ENCODE data around the gene ZNF324B. TPM values are rescaled to one million over a fixed set of nuclear protein-coding genes. Genes with fewer than 3 reads are reported as not detected.

ZNF324B gene
- total and polyA plus RNA-seq, 10 of the 15 experiments (the other 5 are each of a cell fraction or from before 2014, with no cell fraction given) = 0.11 to 12.8 (median 4.0) TPM

DNA sequence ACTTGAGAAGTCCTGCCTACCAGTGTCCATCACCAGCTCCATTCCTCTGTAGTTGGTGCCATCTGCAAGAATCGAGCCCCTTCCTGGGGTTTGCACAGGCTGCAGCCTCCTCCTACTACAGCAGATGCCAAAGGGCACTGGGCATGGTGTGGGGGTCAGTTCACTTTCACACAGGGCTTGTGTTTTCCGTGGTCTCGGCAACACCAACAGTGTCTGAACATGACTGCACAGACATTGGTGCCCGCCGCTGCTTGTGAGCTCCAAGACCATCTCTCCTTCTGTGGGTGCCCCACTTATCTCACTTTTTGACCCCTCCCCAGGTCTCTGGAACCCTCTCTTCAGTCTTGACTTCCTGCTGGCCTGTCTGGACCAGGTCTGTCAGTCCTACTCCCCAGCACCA lies 40.0 kb downstream of the ZNF324B start:
- intact Hi-C loops (cut with micrococcal nuclease; ENCODE audit: unreplicated experiment) (no loop called here), in situ Hi-C loops (cut with MboI) (no loop called here)
- ChIA-PET RAD21 (ENCODE audit: unreplicated experiment) (no interaction called here), POLR2A (no interaction called here), SMC1A (ENCODE audit: uncharacterized antibody, unreplicated experiment) (interaction anchor here (1.6 kb wide), 1 partner anchor 23 kb away, joined by 4 read pairs; no protein-coding TSS in a partner anchor), CTCF (no interaction called here)
- no peak overlapping the region for H2AFZ ChIP-seq (ENCODE audit: control insufficient read depth, low read depth, low read length)
- WGBS (ENCODE audit: insufficient coverage, insufficient replicate concordance, low lambda C conversion rate, missing lambda C conversion rate) = 98% methylated on average over 5 of the region's 5 CpGs
- peaks cover 25% of the 10 kb centered on the region for H3K4me1 ChIP-seq (ENCODE audit: control insufficient read depth, insufficient read depth, low read length)
- no peaks in the 10 kb centered on the region for H4K20me1 ChIP-seq (ENCODE audit: control insufficient read depth, insufficient read depth)
- FAIRE-seq (no peak), ATAC-seq (no peak), DNase-seq (ENCODE audit: low read depth, low spot score) (no peak)
- no peak overlapping the region for H3K4me2 ChIP-seq (ENCODE audit: control insufficient read depth, insufficient read depth)
- H3K36me3 ChIP-seq (ENCODE audit: control insufficient read depth in 2 of 2, insufficient read depth in 2 of 2, low read length in 1 of 2) = no peaks in the 10 kb centered on the region; a peak in 1 of 4 replicates
- no peaks in the 10 kb centered on the region for H3K27me3 ChIP-seq (replicated peaks in 1 of 2; ENCODE audit: control insufficient read depth in 2 of 2, insufficient read depth in 2 of 2, low read length in 1 of 2)
- no peak overlapping the region for H3K4me3 ChIP-seq
- no TSS peak for BruUV-seq (replicated peaks)
- no peaks in the 10 kb centered on the region; the same call in 1 of the 2 replicates for H3K79me2 ChIP-seq (ENCODE audit: control insufficient read depth, insufficient read depth, low read length)
- H3K27ac ChIP-seq (ENCODE audit: control insufficient read depth, insufficient read depth) = no peak overlapping the region
- H3K9ac ChIP-seq (ENCODE audit: control insufficient read depth, insufficient read depth, low read length) = no peak overlapping the region
- no peaks in the 10 kb centered on the region; the same call in 2 of the 3 replicates for H3K9me3 ChIP-seq (replicated peaks; ENCODE audit: control insufficient read depth, insufficient read depth, low read length)
- TF ChIP-seq SPI1 (IDR thresholded peaks at IDR 0.05; ENCODE audit: borderline replicate concordance, insufficient read depth, low read depth, low read length) (no peak), CEBPB (IDR thresholded peaks at IDR 0.05; ENCODE audit: borderline replicate concordance in 1 of 2, low read depth in 2 of 2, low read length in 2 of 2) (no peak), SREBF2 (IDR thresholded peaks at IDR 0.05; ENCODE audit: low read length) (no peak), E4F1 (IDR thresholded peaks at IDR 0.05; ENCODE audit: borderline replicate concordance, partially characterized antibody) (no peak), MYB (IDR thresholded peaks at IDR 0.05; ENCODE audit: borderline replicate concordance, low read depth, low read length) (no peak), STAT3 (IDR thresholded peaks at IDR 0.05; ENCODE audit: low read depth, low read length) (no peak), RBBP5 (conservative IDR thresholded peaks at IDR 0.05) (no peak), ZNF384 (IDR thresholded peaks at IDR 0.05; ENCODE audit: borderline replicate concordance, low read depth, low read length) (no peak), RAD21 (IDR thresholded peaks at IDR 0.05; ENCODE audit: insufficient read depth, low read depth, low read length) (no peak), ATF3 (IDR thresholded peaks at IDR 0.05; ENCODE audit: borderline replicate concordance, extremely low read depth, low read depth, low read length) (no peak)
- TF ChIP-seq, protein P1, sequence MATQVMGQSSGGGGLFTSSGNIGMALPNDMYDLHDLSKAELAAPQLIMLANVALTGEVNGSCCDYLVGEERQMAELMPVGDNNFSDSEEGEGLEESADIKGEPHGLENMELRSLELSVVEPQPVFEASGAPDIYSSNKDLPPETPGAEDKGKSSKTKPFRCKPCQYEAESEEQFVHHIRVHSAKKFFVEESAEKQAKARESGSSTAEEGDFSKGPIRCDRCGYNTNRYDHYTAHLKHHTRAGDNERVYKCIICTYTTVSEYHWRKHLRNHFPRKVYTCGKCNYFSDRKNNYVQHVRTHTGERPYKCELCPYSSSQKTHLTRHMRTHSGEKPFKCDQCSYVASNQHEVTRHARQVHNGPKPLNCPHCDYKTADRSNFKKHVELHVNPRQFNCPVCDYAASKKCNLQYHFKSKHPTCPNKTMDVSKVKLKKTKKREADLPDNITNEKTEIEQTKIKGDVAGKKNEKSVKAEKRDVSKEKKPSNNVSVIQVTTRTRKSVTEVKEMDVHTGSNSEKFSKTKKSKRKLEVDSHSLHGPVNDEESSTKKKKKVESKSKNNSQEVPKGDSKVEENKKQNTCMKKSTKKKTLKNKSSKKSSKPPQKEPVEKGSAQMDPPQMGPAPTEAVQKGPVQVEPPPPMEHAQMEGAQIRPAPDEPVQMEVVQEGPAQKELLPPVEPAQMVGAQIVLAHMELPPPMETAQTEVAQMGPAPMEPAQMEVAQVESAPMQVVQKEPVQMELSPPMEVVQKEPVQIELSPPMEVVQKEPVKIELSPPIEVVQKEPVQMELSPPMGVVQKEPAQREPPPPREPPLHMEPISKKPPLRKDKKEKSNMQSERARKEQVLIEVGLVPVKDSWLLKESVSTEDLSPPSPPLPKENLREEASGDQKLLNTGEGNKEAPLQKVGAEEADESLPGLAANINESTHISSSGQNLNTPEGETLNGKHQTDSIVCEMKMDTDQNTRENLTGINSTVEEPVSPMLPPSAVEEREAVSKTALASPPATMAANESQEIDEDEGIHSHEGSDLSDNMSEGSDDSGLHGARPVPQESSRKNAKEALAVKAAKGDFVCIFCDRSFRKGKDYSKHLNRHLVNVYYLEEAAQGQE (IDR thresholded peaks at IDR 0.05; ENCODE audit: low read depth, low read length) = no peak
- TF ChIP-seq, protein P2, sequence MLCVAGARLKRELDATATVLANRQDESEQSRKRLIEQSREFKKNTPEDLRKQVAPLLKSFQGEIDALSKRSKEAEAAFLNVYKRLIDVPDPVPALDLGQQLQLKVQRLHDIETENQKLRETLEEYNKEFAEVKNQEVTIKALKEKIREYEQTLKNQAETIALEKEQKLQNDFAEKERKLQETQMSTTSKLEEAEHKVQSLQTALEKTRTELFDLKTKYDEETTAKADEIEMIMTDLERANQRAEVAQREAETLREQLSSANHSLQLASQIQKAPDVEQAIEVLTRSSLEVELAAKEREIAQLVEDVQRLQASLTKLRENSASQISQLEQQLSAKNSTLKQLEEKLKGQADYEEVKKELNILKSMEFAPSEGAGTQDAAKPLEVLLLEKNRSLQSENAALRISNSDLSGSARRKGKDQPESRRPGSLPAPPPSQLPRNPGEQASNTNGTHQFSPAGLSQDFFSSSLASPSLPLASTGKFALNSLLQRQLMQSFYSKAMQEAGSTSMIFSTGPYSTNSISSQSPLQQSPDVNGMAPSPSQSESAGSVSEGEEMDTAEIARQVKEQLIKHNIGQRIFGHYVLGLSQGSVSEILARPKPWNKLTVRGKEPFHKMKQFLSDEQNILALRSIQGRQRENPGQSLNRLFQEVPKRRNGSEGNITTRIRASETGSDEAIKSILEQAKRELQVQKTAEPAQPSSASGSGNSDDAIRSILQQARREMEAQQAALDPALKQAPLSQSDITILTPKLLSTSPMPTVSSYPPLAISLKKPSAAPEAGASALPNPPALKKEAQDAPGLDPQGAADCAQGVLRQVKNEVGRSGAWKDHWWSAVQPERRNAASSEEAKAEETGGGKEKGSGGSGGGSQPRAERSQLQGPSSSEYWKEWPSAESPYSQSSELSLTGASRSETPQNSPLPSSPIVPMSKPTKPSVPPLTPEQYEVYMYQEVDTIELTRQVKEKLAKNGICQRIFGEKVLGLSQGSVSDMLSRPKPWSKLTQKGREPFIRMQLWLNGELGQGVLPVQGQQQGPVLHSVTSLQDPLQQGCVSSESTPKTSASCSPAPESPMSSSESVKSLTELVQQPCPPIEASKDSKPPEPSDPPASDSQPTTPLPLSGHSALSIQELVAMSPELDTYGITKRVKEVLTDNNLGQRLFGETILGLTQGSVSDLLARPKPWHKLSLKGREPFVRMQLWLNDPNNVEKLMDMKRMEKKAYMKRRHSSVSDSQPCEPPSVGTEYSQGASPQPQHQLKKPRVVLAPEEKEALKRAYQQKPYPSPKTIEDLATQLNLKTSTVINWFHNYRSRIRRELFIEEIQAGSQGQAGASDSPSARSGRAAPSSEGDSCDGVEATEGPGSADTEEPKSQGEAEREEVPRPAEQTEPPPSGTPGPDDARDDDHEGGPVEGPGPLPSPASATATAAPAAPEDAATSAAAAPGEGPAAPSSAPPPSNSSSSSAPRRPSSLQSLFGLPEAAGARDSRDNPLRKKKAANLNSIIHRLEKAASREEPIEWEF (IDR thresholded peaks at IDR 0.05; ENCODE audit: insufficient replicate concordance, low read depth, low read length) = no peak
